SW 1271 (cell line): ENCODE results near the gene POLR2H.
"Not testable (repeated sequence)": the region's sequence is repeated elsewhere in the genome, so short reads cannot be mapped to it uniquely, and the experiment has no call there.

Experiments used
- DNase-seq, 2 experiments: peaks; one replicate each; lab custom pipeline; 2025; lab: John Stamatoyannopoulos, UW

Gene POLR2H

DNA sequence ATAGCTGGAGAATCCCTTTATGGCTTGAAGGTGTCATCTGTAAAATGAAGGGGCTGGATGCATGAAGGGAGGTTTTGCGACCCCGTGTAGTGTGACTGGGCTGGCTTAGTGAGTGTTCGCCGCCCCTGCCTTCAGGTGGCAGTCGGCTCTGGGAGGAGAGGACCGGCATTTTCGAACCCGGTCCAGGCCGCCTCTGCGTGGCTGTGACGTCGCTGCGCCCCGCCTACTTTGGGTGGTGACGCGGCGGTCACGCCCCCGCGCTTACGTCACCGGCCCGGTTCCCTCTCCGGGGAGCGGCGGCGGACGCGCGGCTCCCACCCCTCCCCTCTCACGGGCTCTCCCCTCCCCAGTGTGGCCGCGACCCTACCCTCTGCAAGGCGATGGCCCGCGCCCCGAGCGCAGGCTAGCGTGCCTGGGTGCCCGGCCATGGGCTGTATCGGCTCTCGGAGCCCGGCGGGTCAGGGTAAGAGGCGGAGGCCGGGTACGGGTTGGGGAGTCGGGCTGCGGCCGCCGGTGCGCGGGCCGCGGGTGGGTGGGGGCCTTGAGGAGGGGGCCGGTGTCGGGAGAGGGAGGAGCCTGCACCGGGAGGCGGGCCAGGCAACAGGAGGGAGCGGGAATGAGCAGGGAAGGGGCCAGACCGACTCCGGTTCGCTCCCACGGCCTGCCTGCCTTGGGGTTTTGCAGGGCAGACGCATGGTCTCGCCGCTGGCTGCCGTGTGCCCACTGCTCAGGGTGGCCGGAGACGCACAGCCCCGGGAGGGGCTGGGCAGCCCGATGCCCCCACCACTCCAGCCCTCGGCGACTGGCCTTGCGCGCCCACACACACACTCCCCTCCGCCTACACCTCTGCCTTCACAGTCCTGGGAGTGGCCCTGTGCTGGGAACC is 25.6 kb upstream of the POLR2H start:
- DNase-seq, result peak; percentile 65 to 76

DNA sequence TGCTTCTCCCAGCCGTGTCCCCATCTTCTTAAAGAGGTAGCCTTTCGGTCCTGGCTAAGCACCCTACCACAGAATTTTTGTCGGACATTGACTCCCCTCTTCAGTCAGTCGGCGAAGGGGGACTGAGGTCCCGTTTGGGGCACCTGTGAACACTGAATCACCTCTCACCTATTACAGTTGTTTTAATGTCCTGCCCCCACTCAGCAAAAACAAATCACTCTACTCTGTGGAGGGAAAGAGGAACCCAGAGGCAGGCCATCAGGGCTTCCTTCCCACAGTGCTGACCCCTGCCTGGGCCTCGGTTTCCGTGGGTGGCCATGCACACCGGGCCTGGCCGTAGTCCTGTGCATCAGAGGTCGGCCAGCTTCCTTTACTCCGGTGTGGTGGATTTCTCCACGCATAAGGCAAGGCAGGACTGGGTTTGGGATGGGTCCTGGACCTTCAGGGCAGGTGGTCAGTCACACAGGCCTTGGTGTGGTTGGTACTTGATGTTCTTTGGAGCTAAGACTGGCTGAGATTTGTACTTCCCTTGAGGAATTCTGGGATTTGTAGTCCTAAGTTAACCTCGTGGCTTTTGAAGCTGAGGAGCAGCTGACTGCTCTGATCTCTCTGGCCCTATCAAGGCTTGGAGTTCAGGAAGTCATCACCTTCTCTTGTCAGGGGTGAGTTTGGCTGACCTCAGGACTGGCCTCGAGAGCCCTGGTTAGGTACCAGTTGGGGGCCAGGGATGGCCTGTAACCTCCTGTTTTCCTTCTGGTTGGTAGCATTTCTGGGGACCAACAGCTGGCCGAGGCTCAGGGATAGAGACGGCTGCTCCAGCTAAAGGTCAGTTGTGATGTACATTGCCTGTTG is 24.7 kb upstream of the POLR2H start:
- DNase-seq, result peak; percentile 32 to 48

DNA sequence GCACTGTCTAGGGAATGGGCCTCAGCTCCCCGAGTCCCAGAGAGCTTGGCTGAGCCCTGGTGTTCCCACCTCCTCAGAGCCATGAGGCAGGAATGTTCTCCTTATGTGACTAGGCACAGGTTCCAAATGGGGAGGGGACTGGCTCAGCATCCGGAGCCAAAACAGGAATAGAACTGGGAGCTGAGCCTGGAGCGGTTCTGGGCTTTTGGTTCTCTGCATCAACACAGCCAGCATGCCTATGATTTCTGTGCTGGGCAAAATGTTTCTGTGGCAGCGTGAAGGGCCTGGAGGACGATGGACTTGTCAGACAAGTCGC is 24.2 kb upstream of the POLR2H start, which contains the start of gene FAM131A:
Gene FAM131A, plus strand, starts transcription at position 202 of the 316 bp plus-strand sequence. Its CDS starts 31 bp downstream, at position 233.
- DNase-seq, result no peak

DNA sequence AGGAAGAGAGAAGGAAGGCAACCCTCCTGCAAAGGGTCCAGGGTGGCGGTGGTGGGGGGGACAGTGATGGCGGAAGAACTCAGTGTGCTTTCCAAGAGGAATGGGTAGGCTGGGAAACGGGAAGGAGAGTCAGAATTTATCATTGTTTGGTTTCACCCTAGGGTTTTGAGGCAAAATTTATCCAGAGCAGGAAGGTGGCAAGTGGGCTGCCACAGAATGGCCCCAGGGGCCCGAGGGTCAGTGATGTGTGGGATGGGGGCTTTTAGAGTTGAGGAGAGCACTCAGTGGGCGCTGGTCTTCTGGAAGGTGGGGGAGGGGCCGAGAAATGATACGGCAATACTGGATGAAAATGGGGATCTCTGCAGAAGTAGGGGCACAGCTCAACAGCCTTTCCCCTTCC is 23.5 kb upstream of the POLR2H start:
- DNase-seq, result no peak

DNA sequence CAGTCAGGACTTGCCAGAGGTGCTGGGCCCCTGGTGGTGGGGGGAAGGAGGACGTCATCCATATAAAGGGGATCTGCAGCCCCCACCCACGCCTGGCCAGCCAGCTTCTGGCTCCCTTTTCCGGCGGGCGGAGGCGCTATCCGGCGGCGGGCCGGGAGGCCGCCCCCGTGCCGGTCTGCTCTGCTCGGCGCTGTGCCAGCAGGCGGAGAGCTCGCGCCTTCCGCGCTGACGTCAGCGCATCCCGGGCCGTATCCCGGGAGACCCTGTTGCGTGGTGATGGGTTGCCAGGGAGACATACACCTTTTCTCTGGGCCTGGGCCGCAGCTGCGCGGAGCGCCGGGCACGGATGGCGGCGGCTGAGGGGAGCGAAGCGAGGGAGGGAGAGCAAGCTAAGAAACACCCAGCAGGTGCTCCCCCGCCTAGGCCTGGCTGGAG is 23.0 kb upstream of the POLR2H start:
- no peak for DNase-seq

DNA sequence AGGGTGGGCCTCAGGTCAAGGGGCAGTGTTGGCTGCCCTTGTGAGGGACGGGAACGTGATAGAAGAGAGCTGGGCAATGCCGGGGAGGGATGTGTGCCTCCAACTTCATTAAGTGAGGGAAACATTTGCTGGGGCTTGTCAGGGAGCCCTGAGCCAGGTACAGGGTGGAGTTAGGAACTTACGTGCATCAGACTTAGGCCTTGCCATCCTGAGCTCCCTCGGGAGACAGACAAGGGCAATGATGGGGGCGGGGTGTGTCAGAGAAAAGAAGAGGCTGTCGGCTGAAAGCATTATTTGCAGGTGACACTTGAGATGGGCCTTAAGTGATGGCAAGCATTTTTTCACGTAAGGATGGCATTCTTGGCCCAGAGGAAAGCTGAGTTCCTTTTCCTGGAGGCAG is 22.5 kb upstream of the POLR2H start:
- no peak for DNase-seq

DNA sequence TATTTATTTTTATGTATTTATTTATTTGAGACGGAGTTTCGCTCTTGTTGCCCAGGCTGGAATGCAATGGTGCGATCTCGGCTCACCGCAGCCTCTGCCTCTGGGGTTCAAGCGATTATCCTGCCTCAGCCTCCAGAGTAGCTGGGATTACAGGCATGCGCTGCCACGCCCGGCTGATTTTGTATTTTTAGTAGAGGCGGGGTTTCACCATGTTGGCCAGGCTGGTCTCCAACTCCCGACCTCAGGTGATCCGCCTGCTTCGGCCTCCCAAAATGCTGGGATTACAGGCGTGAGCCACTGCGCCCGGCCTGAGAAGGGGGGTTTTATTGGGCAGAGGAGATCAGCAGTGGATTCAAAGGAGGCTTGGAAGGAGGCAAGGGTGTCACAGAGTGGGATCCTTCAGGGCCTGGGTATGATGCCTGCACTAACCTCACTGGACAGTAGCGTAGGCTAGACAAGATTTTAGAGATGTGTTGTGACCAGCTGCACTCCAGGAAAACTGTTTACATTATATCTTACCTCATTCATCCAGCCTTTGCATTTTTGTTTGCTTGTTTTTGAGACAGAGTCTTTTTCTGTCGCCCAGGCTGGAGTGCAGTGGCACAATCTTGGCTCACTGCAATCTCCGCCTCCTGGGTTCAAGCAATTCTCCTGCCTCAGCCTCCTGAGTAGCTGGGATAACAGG is 21.9 kb upstream of the POLR2H start:
- DNase-seq, result not testable (repeated sequence)

DNA sequence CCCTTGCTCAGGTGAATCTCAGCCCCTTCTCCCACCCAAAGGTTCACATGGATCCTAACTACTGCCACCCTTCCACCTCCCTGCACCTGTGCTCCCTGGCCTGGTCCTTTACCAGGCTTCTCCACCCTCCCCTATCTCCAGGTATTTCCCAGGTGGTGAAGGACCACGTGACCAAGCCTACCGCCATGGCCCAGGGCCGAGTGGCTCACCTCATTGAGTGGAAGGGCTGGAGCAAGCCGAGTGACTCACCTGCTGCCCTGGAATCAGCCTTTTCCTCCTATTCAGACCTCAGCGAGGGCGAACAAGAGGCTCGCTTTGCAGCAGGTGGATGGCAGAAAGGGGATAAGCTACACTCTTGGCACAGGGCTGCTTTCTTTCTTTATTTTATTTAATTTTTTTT is 19.6 kb upstream of the POLR2H start:
- DNase-seq, result no peak

DNA sequence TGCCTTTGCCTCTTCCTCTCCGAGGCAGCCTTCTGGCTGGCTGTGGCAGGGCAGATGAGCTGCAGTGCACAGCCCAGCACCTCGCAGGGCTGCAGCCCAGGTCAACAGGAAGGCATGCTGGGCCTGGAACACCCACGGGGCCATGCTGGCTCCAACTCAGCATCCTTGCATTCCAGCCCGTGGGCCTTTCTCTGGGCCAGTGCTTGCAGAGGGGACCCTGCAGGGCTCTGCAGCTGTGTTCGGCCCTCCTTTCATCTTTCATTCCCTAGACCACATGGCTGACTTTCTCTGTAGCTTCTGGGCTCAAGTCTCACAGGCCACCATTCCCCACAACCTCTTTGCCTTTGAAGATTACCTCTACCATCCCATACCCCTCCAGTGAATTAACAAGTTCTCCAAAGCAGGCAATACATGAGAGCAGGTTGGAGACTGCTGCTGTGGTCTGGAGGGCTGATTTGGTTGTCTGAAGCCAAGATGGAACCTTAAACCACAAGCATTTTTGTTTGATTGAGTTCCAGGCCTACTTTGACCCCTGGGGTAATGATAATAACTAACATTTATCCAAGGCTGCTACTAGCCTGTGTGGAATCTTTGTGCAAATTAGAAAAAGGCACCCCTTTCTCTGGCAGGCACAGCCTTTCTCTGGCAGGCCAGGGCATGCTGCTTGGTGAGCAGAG is 18.2 kb upstream of the POLR2H start:
- no peak for DNase-seq

DNA sequence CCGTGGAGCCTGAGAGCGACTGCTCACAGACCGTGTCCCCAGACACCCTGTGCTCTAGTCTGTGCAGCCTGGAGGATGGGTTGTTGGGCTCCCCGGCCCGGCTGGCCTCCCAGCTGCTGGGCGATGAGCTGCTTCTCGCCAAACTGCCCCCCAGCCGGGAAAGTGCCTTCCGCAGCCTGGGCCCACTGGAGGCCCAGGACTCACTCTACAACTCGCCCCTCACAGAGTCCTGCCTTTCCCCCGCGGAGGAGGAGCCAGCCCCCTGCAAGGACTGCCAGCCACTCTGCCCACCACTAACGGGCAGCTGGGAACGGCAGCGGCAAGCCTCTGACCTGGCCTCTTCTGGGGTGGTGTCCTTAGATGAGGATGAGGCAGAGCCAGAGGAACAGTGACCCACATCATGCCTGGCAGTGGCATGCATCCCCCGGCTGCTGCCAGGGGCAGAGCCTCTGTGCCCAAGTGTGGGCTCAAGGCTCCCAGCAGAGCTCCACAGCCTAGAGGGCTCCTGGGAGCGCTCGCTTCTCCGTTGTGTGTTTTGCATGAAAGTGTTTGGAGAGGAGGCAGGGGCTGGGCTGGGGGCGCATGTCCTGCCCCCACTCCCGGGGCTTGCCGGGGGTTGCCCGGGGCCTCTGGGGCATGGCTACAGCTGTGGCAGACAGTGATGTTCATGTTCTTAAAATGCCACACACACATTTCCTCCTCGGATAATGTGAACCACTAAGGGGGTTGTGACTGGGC is 16.8 kb upstream of the POLR2H start:
- no peak for DNase-seq

DNA sequence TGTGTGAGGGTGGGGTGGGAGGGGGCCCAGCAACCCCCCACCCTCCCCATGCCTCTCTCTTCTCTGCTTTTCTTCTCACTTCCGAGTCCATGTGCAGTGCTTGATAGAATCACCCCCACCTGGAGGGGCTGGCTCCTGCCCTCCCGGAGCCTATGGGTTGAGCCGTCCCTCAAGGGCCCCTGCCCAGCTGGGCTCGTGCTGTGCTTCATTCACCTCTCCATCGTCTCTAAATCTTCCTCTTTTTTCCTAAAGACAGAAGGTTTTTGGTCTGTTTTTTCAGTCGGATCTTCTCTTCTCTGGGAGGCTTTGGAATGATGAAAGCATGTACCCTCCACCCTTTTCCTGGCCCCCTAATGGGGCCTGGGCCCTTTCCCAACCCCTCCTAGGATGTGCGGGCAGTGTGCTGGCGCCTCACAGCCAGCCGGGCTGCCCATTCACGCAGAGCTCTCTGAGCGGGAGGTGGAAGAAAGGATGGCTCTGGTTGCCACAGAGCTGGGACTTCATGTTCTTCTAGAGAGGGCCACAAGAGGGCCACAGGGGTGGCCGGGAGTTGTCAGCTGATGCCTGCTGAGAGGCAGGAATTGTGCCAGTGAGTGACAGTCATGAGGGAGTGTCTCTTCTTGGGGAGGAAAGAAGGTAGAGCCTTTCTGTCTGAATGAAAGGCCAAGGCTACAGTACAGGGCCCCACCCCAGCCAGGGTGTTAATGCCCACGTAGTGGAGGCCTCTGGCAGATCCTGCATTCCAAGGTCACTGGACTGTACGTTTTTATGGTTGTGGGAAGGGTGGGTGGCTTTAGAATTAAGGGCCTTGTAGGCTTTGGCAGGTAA is 16.0 kb upstream of the POLR2H start:
- peak; percentile 53 to 82 for DNase-seq

DNA sequence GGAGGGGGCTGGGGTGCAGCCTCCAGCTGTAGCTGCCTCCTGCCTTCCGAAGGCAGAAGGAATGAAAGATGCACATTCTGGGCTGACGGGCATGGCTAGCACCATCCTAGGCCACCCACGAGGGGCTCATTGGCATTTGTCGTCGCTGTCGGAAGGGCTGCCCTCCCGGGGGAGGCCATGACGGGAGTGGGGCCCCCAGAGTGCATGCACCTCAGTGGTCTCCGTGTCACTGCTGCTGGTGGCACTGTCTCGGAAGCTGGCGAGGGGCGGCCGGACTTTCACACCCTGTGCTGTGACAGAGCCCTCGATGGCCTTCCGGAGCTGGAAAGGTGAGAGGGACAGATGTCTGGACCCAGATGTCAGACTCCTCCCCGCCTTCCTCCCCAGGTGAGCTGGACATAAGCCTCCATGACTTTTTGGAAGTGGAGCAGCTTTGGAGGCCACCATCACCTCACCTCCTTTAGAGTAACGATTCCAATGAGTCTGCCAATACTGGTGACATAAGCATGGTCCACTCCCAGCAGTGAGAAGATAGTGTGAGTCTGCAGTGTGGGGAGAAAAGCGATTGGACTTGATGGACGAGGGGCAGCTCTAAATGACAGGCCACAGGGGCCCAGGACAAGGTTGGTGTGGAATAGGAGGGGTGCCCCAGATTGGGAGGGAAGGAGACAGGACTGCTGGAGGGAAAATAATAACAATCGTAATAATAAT is 14.9 kb upstream of the POLR2H start:
- no peak for DNase-seq

DNA sequence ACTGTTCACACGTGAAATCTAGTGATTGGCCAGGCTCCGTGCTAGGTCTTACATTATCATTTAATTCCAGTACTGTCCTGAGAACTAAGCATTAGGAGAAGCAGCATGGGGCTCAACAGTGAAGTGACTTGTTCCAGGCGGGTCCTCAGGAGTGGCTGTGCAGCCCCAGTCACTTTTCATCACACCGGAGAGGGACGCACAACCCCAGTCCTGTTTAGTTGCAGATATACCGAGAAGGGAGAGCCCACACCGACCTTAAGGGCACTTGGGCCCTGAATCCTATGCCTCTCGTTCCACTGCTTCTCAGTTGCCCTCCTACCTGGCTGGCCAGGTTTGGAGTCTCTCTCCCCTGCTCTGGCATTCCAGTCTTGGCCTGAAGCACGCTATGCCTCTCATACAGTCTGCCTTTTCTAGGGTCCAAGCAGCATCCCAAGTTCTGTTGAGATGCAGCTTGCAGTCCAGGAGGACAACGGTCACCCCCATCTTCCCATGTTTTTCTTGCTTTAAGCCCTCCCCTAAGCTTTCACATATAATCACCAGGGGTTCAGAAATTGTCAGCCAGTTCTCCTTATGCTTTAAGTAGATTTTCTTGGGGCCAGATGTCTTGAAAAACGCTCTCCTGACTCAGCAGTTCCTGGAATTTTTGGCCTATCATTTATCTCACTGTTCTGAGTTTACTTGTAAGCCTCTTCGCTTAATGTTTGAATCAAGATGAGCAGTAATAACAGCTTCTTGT is 14.0 kb upstream of the POLR2H start:
- no peak for DNase-seq

DNA sequence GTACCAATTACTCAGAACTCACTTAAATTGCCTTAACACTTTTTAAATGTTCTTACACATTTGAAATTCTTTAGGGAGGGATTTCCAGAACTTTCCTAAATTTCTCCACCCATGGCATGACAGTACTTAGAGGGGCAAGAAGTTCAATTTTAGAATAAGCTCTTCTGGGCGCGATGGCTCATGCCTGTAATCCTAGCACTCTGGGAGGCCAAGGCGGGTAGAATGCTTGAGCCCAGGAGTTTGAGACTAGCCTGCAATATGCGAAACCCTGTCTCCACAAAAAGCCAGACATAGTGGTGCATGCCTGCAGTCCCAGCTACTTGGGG is 13.5 kb upstream of the POLR2H start:
- DNase-seq, result no peak

DNA sequence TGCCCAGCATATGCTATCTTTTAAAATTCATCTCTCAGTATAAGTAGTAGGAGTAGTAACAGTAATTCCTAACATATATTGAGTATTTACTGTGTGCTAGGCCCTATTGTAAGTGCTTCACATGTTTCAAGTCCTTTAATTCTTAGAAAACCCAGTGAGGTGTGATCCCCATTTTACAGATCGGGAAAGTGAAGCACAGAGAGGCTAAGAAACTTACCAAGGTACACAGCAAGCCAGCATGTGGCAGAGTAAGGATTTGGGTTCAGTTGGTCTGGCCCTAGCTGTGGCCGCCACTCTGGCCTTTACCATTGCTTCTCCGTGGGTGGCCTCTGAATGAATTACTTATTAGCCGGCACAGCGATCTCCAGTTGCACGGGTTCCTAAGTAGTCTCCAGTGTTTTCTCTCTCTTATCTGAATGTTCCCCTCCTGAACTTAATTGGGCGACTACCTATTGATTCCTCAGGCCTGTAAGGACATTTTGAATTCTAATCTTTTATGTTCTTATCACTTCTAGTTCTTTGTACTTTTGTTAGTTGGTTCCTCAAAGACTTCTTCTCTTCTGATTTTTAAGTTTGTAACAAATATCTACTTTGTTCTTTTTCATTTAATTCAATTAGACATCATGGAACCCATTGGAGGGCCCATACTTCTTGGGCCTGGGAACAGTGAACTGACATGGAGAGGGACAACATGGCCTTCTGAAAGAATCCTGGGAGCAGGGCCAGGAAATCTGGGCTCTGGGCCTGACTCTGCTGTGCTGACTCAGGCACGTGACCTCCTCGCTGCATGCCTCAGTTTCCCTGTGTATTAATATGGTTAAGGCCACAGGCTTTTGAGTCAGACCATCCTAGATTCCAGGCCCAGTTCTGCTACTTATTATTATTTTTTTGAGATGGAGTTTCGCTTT is 11.7 kb upstream of the POLR2H start:
- DNase-seq, result no peak

DNA sequence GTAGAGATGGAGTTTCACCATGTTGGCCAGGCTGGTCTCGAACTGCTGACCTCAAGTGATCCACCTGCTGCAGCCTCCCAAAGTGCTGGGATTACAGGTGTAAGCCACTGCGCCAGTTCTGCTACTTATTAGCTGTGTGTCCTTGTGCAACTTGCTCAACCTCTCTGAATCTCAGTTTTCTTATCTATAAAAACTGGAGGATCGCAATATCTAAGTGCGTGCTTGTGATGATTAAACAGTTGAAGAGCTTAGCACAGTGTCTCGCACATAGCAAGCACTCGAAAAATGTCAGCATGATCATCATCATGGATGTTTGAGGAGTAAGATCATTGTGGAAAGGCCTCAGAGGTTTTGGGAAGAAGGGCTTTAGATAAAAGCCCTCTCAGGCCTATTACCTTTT is 10.9 kb upstream of the POLR2H start:
- no peak for DNase-seq

DNA sequence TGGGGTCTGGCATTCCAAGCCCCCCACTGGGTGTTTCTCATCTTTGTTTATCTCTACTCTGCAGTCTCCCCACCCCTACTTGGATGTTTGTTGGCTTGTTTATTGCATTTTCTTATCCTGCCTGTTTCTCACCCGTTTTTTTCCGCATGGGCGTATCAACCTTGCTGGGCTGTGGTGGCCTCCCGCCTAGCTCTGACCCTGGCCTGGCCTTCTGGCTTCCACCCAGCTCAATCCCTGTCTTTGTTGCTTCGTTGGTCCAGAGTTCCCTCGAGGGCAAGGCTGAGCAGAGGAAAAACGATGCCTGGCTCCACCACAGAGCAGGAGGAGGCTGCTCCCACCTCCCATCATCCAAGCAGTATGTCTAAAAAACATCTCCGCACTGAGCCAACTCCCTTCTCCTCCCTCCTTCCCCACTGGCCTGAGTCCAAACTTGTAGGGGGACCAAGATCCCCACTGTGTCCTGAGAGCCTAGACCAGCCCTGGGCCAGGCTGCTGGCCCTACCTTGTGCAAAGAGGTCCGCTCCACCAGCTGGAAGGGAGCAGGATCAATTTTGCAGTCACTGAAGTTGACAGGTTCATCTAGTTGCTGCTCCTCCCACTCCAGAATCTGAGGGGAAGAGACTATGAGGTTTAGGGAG is 9.9 kb upstream of the POLR2H start:
- no peak for DNase-seq
